ENCODE results near the gene ACOX1. TPM values are rescaled to one million over a fixed set of nuclear protein-coding genes. Genes with fewer than 3 reads are reported as not detected.

Gene ACOX1
- total RNA-seq (100 to 1,000 TPM in 1 of 5 donors, 10 to 100 TPM in 4; 28.1 to 133 (median 71.8) TPM), polyA plus RNA-seq (10 to 100 TPM; 11.9 to 26.5 (median 20.6) TPM)
- long read RNA-seq, donor 1: 0 reads
- long read RNA-seq, donor 2, full-length matches to known transcripts: 6 of 18 reads
- long read RNA-seq, donor 2, partial matches to known transcripts: 12 of 18 reads
- long read RNA-seq, donor 2, other reads (novel, unspliced or antisense): 0 of 18 reads
- long read RNA-seq, donor 3, partial matches to known transcripts: 0 of 2 reads
- long read RNA-seq, donor 3, other reads (novel, unspliced or antisense): 0 of 2 reads
- long read RNA-seq, donor 4: 0 reads
- long read RNA-seq, donor 5, full-length matches to known transcripts: 4 of 9 reads
- long read RNA-seq, donor 5, partial matches to known transcripts: 5 of 9 reads
- long read RNA-seq, donor 5, other reads (novel, unspliced or antisense): 0 of 9 reads
- long read RNA-seq, donor 6, full-length matches to known transcripts: 7 of 13 reads
- long read RNA-seq, donor 6, partial matches to known transcripts: 6 of 13 reads
- long read RNA-seq, donor 6, other reads (novel, unspliced or antisense): 0 of 13 reads
- long read RNA-seq, donor 7, full-length matches to known transcripts: 4 of 4 reads
- long read RNA-seq, donor 7, partial matches to known transcripts: 0 of 4 reads
- long read RNA-seq, donor 7, other reads (novel, unspliced or antisense): 0 of 4 reads
- long read RNA-seq, donor 8, full-length matches to known transcripts: 2 of 2 reads
- long read RNA-seq, donor 8, partial matches to known transcripts: 0 of 2 reads
- long read RNA-seq, donor 8, other reads (novel, unspliced or antisense): 0 of 2 reads
- long read RNA-seq, donor 9, full-length matches to known transcripts: 5 of 5 reads
- long read RNA-seq, donor 9, partial matches to known transcripts: 0 of 5 reads
- long read RNA-seq, donor 9, other reads (novel, unspliced or antisense): 0 of 5 reads
- long read RNA-seq, donor 10, full-length matches to known transcripts: 2 of 2 reads
- long read RNA-seq, donor 10, partial matches to known transcripts: 0 of 2 reads
- long read RNA-seq, donor 10, other reads (novel, unspliced or antisense): 0 of 2 reads

GRCh38 chr17:75978938-75979704 lies at the start of gene ACOX1, which contains the start of gene TEN1:
Gene ACOX1, minus strand, starts transcription at chr17:75979166. Its CDS starts 93 bp downstream, at chr17:75979073.
Gene TEN1, plus strand, starts transcription at chr17:75979240. Its CDS starts 6,953 bp downstream, at chr17:75986193.
- intact Hi-C loops (cut with DNase I; ENCODE audit: low total_unique reads): no loop called here
- peak; percentile 97 to 99 for DNase-seq
- Histone ChIP-seq H3K4me3 (peak within 1 kb of the TSS; percentile 72 to 86 (median 80)), H3K4me1 (peaks cover 22 to 84% (median 66%) of the 10 kb centered on the region in 4 donors), H3K27me3 (no peaks in the 10 kb centered on the region), H3K9me3 (no peaks in the 10 kb centered on the region), H3K36me3 (peaks cover 0 to 4% (median 0%) of the 10 kb centered on the region in 4 donors), H3K27ac (peak within 1 kb of the TSS; percentile 95 to 99 (median 97))
- WGBS, 5 donors: 0% methylated on average over 41 to 72 of the region's 72 CpGs
- peak in 2 of 4 donors; percentile 73 to 84 for TF ChIP-seq POLR2A (IDR thresholded peaks at IDR 0.05)
- TF ChIP-seq EP300 (IDR thresholded peaks at IDR 0.05): no peak
- TF ChIP-seq POLR2AphosphoS5 (IDR thresholded peaks at IDR 0.05): peak; percentile 85 to 97 (median 97)
- TF ChIP-seq CTCF (IDR thresholded peaks at IDR 0.05): peak in 4 of 7 experiments; percentile 7 to 49 (median 26)

- TF ChIP-seq CTCF (IDR thresholded peaks at IDR 0.05) (no peak), POLR2AphosphoS5 (IDR thresholded peaks at IDR 0.05) (peak in 1 of 3 donors; percentile 56)
- Histone ChIP-seq H3K27ac (peak within 1 kb of the TSS; percentile 26 to 77 (median 60)), H3K4me3 (peak within 1 kb of the TSS; percentile 29 to 48 (median 42)), H3K27me3 (peaks cover 0 to 3% (median 0%) of the 10 kb centered on the region in 3 donors), H3K9me3 (no peaks in the 10 kb centered on the region), H3K4me1 (peaks cover 6 to 32% (median 18%) of the 10 kb centered on the region in 4 donors), H3K36me3 (peaks cover 0 to 11% (median 7%) of the 10 kb centered on the region in 4 donors)
- WGBS, 5 donors: 27 to 73% (median 38%) methylated on average over 9 to 24 of the region's 24 CpGs
- intact Hi-C loops (cut with DNase I; ENCODE audit: low total_unique reads): loop anchor here (10.0 kb wide), 1 partner anchor 268 kb away; no protein-coding TSS in a partner anchor
- DNase-seq: peak; percentile 88 to 90
Measured at GRCh38 chr17:76027159-76027839, 48.3 kb upstream of the ACOX1 start, which contains the start of gene EVPL. Gene EVPL, minus strand, starts transcription at chr17:76027306. Its CDS starts 108 bp downstream, at chr17:76027198.

GRCh38 chr17:76026714-76027158 lies 47.8 kb upstream of the ACOX1 start:
- TF ChIP-seq POLR2AphosphoS5 (IDR thresholded peaks at IDR 0.05) (no peak), POLR2A (IDR thresholded peaks at IDR 0.05) (no peak), EP300 (IDR thresholded peaks at IDR 0.05) (no peak), CTCF (IDR thresholded peaks at IDR 0.05) (no peak)
- intact Hi-C loops (cut with DNase I; ENCODE audit: low total_unique reads): loop anchor here (10.0 kb wide), 1 partner anchor 268 kb away; no protein-coding TSS in a partner anchor
- Histone ChIP-seq H3K9me3 (no peaks in the 10 kb centered on the region), H3K4me1 (peaks cover 6 to 32% (median 18%) of the 10 kb centered on the region in 4 donors), H3K27me3 (peaks cover 0 to 9% (median 0%) of the 10 kb centered on the region in 3 donors), H3K36me3 (peaks cover 0 to 12% (median 10%) of the 10 kb centered on the region in 4 donors), H3K27ac (peak overlapping the region; percentile 26 to 77 (median 60)), H3K4me3 (peak overlapping the region; percentile 29 to 48 (median 42))
- 25 to 74% (median 36%) methylated on average over 2 to 15 of the region's 15 CpGs for WGBS, 5 donors
- DNase-seq: no peak

All from stomach (tissue), 19 donors.